ENCODE results near the gene ZNF784. TPM values are rescaled to one million over a fixed set of nuclear protein-coding genes. Genes with fewer than 3 reads are reported as not detected.

ZNF784 gene
- total and polyA plus RNA-seq, 2 of the 13 experiments (the other 11 are each of a cell fraction or from before 2014, with no cell fraction given): 4.1 to 4.2 TPM

GRCh38 chr19:55598719-55599467, 25.5 kb downstream of the ZNF784 start (continued):
- TF ChIP-seq FOXK2 (IDR thresholded peaks at IDR 0.05): 0 out of 2 replicates have a peak, but pooled peaks have one; percentile 33
- peak; percentile 52; the same call in 1 of the 2 replicates for TF ChIP-seq ZNF317 (CRISPR knock-in tag; IDR thresholded peaks at IDR 0.05)
- no peak for TF ChIP-seq DNMT1 (CRISPR knock-in tag; IDR thresholded peaks at IDR 0.05)
- TF ChIP-seq CSRNP2 (CRISPR knock-in tag; conservative IDR thresholded peaks at IDR 0.05; ENCODE audit: low read depth): no peak
- peak; percentile 24; the same call in 1 of the 2 replicates for TF ChIP-seq TFE3 (CRISPR knock-in tag; IDR thresholded peaks at IDR 0.05)
- TF ChIP-seq ZNF737 (CRISPR knock-in tag; IDR thresholded peaks at IDR 0.05; ENCODE audit: borderline replicate concordance): no peak
- no peak for TF ChIP-seq ZNF503 (CRISPR knock-in tag; IDR thresholded peaks at IDR 0.05)
- no peak for TF ChIP-seq ZHX1 (CRISPR knock-in tag; IDR thresholded peaks at IDR 0.05; ENCODE audit: low read depth)
- peak; percentile 35; the same call in 1 of the 2 replicates for TF ChIP-seq NFKBIZ (CRISPR knock-in tag; IDR thresholded peaks at IDR 0.05)
- no peak for TF ChIP-seq ZSCAN21 (CRISPR knock-in tag; IDR thresholded peaks at IDR 0.05; ENCODE audit: borderline replicate concordance)
- TF ChIP-seq GATAD2A (CRISPR knock-in tag; IDR thresholded peaks at IDR 0.05): peak; percentile 28; the same call in 1 of the 2 replicates
- no peak for TF ChIP-seq TCF12 (IDR thresholded peaks at IDR 0.05)
- TF ChIP-seq TCF12 (CRISPR knock-in tag; IDR thresholded peaks at IDR 0.05): peak; percentile 51; the same call in 1 of the 2 replicates
- TF ChIP-seq TEAD2 (CRISPR knock-in tag; IDR thresholded peaks at IDR 0.05): no peak
- peak; percentile 80 for TF ChIP-seq ASH2L (IDR thresholded peaks at IDR 0.05; ENCODE audit: insufficient read length, low read depth, low read length)
- TF ChIP-seq IKZF5 (CRISPR knock-in tag; IDR thresholded peaks at IDR 0.05): peak; percentile 77
- no peak for TF ChIP-seq ZNF670 (CRISPR knock-in tag; IDR thresholded peaks at IDR 0.05; ENCODE audit: borderline replicate concordance)
- TF ChIP-seq ZFP91 (CRISPR knock-in tag; IDR thresholded peaks at IDR 0.05; ENCODE audit: borderline replicate concordance): peak; percentile 97

All from HepG2 (cell line).